OCI-LY1 (cell line): Measurements from ENCODE around the gene AFTPH.

ENCODE experiments used
- H2AFZ ChIP-seq: fragments of 200-600 bp; sonication (generic), shearing (Covaris generic); 2 replicates; pipeline ENCODE4 v1.6.0; 2014; ENCODE audit warnings: antibody characterized with exemption, mild to moderate bottlenecking, low read length
- H3F3A ChIP-seq: fragments of 200-600 bp; sonication (generic), shearing (Covaris generic); 2 replicates; pipeline ENCODE4 v1.6.0; 2014; ENCODE audit warnings: mild to moderate bottlenecking, antibody characterized with exemption, low read length, moderate library complexity; ENCODE audit not compliant: insufficient read depth
- H3K27ac ChIP-seq: fragments of 200-600 bp; sonication (generic); 2 replicates; pipeline ENCODE4 v1.5.1; 2014; ENCODE audit warnings: low read length, mixed run types, mild to moderate bottlenecking, low read depth; ENCODE audit not compliant: poor library complexity, severe bottlenecking
- H3K27me3 ChIP-seq: fragments of 200-600 bp; sonication (generic); 2 replicates; pipeline ENCODE4 v1.6.0; 2014; ENCODE audit warnings: antibody characterized with exemption, mild to moderate bottlenecking, low read length, moderate library complexity; ENCODE audit not compliant: insufficient read depth
- H3K36me3 ChIP-seq: fragments of 200-600 bp; sonication (generic); 2 replicates; pipeline ENCODE4 v1.6.1; 2014; ENCODE audit warnings: mild to moderate bottlenecking, antibody characterized with exemption, low read length, moderate library complexity, mixed read lengths; ENCODE audit not compliant: insufficient read depth
- H3K4me1 ChIP-seq: fragments of 200-600 bp; sonication (generic); 2 replicates; pipeline ENCODE4 v1.5.1; 2014; ENCODE audit warnings: mild to moderate bottlenecking, low read length, moderate library complexity; ENCODE audit not compliant: insufficient read depth, severe bottlenecking
- H3K4me2 ChIP-seq: fragments of 200-600 bp; sonication (generic), shearing (Covaris generic); 2 replicates; pipeline ENCODE4 v1.6.1; 2014; ENCODE audit warnings: low read length
- H3K4me3 ChIP-seq: fragments of 200-600 bp; sonication (generic); 2 replicates; pipeline ENCODE4 v1.5.1; 2014; ENCODE audit warnings: low read length, low read depth, mild to moderate bottlenecking, mixed read lengths; ENCODE audit not compliant: poor library complexity, severe bottlenecking
- H3K79me2 ChIP-seq: fragments of 200-600 bp; shearing (Covaris generic); 2 replicates; pipeline ENCODE4 v1.6.1; 2016; ENCODE audit warnings: mixed run types, low read length, mixed read lengths; ENCODE audit not compliant: insufficient read depth
- H3K9ac ChIP-seq: fragments of 200-600 bp; sonication (generic), shearing (Covaris generic); 2 replicates; pipeline ENCODE4 v1.6.1; 2014; ENCODE audit warnings: mild to moderate bottlenecking, low read length, mixed read lengths
- H3K9me2 ChIP-seq: fragments of 200-600 bp; sonication (generic), shearing (Covaris generic); 2 replicates; pipeline ENCODE4 v1.6.1; 2014; ENCODE audit warnings: low read depth, mild to moderate bottlenecking, low read length, mixed read lengths
- H3K9me3 ChIP-seq: fragments of 200-600 bp; shearing (Covaris generic); 2 replicates; pipeline ENCODE4 v1.6.1; 2014; ENCODE audit warnings: low read length, mixed read lengths
- H4K20me1 ChIP-seq: fragments of 200-600 bp; sonication (generic), shearing (Covaris generic); 2 replicates; pipeline ENCODE4 v1.6.0; 2016; ENCODE audit warnings: mild to moderate bottlenecking, low read length; ENCODE audit not compliant: insufficient read depth
- EZH2 ChIP-seq: fragments of 200-600 bp; sonication (generic), shearing (Covaris generic); IDR thresholded peaks from 2 replicates; pipeline ENCODE4 v1.8.0; 2017; ENCODE audit warnings: borderline replicate concordance, mixed run types, mild to moderate bottlenecking, antibody characterized with exemption, low read length, moderate library complexity, mixed read lengths
- TF ChIP-seq, protein P1 (sequence below): fragments of 200-600 bp; sonication (generic), shearing (Covaris generic); IDR thresholded peaks from 2 replicates; pipeline ENCODE4 v1.5.1; 2017; ENCODE audit warnings: mild to moderate bottlenecking, antibody characterized with exemption, low read length, moderate library complexity, mixed read lengths

AFTPH gene

DNA sequence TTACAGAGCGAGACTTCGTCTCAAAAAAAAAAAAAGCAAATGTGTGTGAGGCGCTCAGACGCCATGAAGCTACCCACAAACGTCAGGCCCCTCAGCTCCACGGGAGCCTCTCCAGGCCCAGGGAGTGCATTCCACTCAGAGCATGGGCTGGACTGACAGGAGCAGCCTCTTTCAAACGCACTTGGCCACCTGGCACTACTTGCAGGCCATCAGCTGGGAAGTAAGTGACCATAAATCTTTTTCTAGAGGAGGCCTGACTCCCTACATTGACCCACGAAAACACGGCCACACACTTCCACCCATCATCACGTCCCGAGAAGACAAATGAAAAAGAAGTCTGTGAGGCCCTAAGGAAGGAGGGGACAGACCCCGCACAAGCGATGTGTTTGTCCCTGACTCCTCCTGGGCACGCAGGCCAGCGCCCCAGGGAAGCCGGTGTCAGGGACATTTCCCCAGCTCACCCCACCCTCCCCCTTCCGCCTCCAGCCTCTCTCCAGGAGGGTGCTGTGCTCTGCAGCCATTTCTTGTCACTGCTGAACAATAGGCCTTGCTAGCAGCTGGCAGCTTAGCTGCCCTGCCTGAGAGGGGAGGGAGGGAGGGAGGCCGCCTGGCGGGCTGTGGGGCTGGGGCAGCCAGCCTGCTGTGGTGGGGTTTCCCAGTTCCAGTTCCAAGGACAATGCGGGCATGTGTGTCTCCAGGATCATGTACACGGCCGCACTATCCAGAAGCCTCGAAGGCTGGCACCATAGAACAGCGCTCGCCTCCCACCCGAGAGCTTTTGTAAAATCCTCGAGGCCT is 103.0 kb downstream of the AFTPH start:
- H3K9ac ChIP-seq, result no peak overlapping the region
- H3K79me2 ChIP-seq, result no peaks in the 10 kb centered on the region
- no peak overlapping the region for H3K4me3 ChIP-seq
- no peaks in the 10 kb centered on the region for H3K27me3 ChIP-seq
- no peaks in the 10 kb centered on the region for H3K9me3 ChIP-seq
- H3K4me2 ChIP-seq, result no peak overlapping the region
- no peak overlapping the region for H2AFZ ChIP-seq
- no peaks in the 10 kb centered on the region for H3K9me2 ChIP-seq
- TF ChIP-seq, protein P1, sequence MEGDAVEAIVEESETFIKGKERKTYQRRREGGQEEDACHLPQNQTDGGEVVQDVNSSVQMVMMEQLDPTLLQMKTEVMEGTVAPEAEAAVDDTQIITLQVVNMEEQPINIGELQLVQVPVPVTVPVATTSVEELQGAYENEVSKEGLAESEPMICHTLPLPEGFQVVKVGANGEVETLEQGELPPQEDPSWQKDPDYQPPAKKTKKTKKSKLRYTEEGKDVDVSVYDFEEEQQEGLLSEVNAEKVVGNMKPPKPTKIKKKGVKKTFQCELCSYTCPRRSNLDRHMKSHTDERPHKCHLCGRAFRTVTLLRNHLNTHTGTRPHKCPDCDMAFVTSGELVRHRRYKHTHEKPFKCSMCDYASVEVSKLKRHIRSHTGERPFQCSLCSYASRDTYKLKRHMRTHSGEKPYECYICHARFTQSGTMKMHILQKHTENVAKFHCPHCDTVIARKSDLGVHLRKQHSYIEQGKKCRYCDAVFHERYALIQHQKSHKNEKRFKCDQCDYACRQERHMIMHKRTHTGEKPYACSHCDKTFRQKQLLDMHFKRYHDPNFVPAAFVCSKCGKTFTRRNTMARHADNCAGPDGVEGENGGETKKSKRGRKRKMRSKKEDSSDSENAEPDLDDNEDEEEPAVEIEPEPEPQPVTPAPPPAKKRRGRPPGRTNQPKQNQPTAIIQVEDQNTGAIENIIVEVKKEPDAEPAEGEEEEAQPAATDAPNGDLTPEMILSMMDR, result no peak
- TF ChIP-seq EZH2, result no peak
- H3K36me3 ChIP-seq, result peaks cover 18% of the 10 kb centered on the region
- H3K27ac ChIP-seq, result no peak overlapping the region
- peaks cover 3% of the 10 kb centered on the region; the same call in 1 of the 2 replicates for H3F3A ChIP-seq
- no peaks in the 10 kb centered on the region for H4K20me1 ChIP-seq
- H3K4me1 ChIP-seq, result peaks cover 15% of the 10 kb centered on the region

DNA sequence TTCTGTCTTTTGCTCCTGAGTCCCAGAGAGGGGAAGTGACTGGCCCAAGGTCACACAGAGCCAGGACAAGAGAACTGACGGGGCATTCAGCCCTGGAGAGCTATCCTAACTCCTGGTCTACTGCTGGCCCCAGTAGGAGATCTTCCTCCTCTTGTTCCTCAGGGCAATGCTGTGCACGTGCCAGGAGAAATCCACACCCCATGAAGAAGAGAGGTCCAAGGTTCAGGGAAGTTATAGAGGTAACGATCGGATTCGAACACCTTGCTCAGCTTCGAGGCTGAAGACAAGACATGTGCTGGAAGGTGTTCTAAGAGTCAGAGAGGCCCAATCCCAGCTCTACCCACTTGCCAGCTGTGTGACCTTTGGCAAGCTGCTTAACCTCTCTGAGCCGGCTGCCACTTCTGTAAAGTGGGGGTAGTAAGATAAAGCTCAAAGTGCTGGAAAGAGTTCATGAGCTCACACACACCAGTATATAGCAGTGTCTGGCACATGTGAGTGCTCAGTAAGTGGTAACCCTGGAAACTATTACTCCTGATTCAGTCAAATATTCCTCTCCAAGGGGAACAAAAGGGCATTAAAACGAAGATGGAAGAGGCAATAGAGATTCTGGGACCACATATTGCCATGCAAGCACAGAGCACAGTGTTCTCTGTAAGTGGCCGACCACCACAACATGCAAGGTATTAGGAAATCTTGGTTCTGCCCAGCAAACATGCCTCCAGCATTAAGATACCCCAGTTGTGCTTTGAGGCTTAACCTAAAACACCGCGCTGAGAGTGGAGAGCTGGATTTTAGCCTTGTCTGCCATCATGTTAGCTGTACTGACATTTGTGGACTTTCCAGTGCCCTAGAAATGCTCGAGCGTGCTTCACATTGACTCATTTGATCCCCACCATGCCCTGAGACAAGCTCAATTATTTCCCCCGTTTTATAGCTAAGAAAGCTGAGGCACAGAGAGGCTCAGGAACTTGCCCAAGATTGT is 104.0 kb downstream of the AFTPH start:
- Histone ChIP-seq H3K4me2 (no peak overlapping the region), H2AFZ (no peak overlapping the region), H3K27me3 (no peaks in the 10 kb centered on the region), H3K79me2 (no peaks in the 10 kb centered on the region), H3K9ac (no peak overlapping the region), H3K9me2 (no peaks in the 10 kb centered on the region), H4K20me1 (no peaks in the 10 kb centered on the region), H3K36me3 (peaks cover 28% of the 10 kb centered on the region), H3F3A (peaks cover 3% of the 10 kb centered on the region; the same call in 1 of the 2 replicates), H3K27ac (no peak overlapping the region), H3K4me1 (peaks cover 15% of the 10 kb centered on the region), H3K4me3 (no peak overlapping the region), H3K9me3 (no peaks in the 10 kb centered on the region)
- TF ChIP-seq, protein P1, result no peak
- TF ChIP-seq EZH2, result no peak

DNA sequence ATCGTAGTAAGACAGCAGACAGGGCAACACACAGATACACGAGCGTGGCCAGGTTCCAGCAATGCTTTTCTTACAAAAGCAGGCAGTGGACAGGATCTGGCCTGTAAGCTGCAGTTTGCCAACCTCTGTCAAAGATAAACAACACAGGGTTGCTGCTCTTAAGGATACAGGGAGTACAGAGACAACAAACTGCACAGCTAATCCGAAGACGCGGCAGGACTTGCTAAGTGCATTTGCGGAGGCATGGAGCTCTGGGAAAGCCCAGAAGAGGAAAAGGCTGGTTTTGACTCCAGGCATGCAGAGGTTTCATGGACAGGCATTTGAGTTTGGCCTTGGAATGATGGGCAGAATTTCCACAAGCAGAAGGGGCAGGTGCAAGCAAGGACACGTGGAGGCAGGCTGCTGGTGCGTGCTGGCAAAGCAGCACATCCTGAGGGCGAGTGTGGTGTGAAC is 105.2 kb downstream of the AFTPH start:
- Histone ChIP-seq H4K20me1 (no peaks in the 10 kb centered on the region), H2AFZ (no peak overlapping the region), H3K9ac (no peak overlapping the region), H3K4me1 (peaks cover 15% of the 10 kb centered on the region), H3K79me2 (no peaks in the 10 kb centered on the region), H3K9me2 (no peaks in the 10 kb centered on the region), H3K27me3 (no peaks in the 10 kb centered on the region), H3K27ac (no peak overlapping the region), H3F3A (peaks cover 3% of the 10 kb centered on the region; the same call in 1 of the 2 replicates), H3K36me3 (peaks cover 39% of the 10 kb centered on the region), H3K4me3 (no peak overlapping the region), H3K9me3 (no peaks in the 10 kb centered on the region), H3K4me2 (no peak overlapping the region)
- TF ChIP-seq EZH2, result no peak
- TF ChIP-seq, protein P1, result no peak
